ENCODE results near the gene MTR. TPM values are rescaled to one million over a fixed set of nuclear protein-coding genes. Genes with fewer than 3 reads are reported as not detected.

The MTR gene
- total RNA-seq, 2 experiments from 2014 or later = 22.3 to 63.8 TPM

GRCh38 chr1:236864211-236864610, 69.1 kb downstream of the MTR start:
- Histone ChIP-seq H4K20me1 (ENCODE audit: insufficient read depth, low read length) (no peaks in the 10 kb centered on the region), H3K79me2 (ENCODE audit: insufficient read depth, low read depth, low read length) (no peaks in the 10 kb centered on the region), H3K9me3 (ENCODE audit: low read length) (no peaks in the 10 kb centered on the region), H3K27ac (ENCODE audit: low read depth, low read length, poor library complexity, severe bottlenecking) (no peak overlapping the region), H3K4me2 (ENCODE audit: low read length) (no peak overlapping the region), H3K9me2 (ENCODE audit: insufficient read depth, low read length) (no peaks in the 10 kb centered on the region), H3K36me3 (ENCODE audit: insufficient read depth, low read length) (peaks cover 88% of the 10 kb centered on the region), H3K4me1 (ENCODE audit: insufficient read depth, low read length, poor library complexity, severe bottlenecking) (no peaks in the 10 kb centered on the region), H2AFZ (ENCODE audit: low read length) (no peak overlapping the region), H3K4me3 (ENCODE audit: low read depth, low read length, poor library complexity, severe bottlenecking) (no peak overlapping the region)
- BruUV-seq (replicated peaks) = no TSS peak
- no peak for DNase-seq (ENCODE audit: low spot score)
- ChIA-PET POLR2A (interaction anchor here (0.7 kb wide), 1 partner anchor 892 kb away, joined by 4 read pairs; no protein-coding TSS in a partner anchor), CTCF (ENCODE audit: unreplicated experiment) (no interaction called here)
- TF ChIP-seq, protein P1, sequence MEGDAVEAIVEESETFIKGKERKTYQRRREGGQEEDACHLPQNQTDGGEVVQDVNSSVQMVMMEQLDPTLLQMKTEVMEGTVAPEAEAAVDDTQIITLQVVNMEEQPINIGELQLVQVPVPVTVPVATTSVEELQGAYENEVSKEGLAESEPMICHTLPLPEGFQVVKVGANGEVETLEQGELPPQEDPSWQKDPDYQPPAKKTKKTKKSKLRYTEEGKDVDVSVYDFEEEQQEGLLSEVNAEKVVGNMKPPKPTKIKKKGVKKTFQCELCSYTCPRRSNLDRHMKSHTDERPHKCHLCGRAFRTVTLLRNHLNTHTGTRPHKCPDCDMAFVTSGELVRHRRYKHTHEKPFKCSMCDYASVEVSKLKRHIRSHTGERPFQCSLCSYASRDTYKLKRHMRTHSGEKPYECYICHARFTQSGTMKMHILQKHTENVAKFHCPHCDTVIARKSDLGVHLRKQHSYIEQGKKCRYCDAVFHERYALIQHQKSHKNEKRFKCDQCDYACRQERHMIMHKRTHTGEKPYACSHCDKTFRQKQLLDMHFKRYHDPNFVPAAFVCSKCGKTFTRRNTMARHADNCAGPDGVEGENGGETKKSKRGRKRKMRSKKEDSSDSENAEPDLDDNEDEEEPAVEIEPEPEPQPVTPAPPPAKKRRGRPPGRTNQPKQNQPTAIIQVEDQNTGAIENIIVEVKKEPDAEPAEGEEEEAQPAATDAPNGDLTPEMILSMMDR (conservative IDR thresholded peaks at IDR 0.05; ENCODE audit: low read length) = no peak
- no peak for TF ChIP-seq EZH2phosphoT487 (IDR thresholded peaks at IDR 0.05; ENCODE audit: borderline replicate concordance, low read depth, low read length)
- intact Hi-C loops (cut with micrococcal nuclease; ENCODE audit: unreplicated experiment) = loop anchor here (10.0 kb wide), 1 partner anchor 259 kb away; the partner anchor contains the start of gene HEATR1

DNA sequence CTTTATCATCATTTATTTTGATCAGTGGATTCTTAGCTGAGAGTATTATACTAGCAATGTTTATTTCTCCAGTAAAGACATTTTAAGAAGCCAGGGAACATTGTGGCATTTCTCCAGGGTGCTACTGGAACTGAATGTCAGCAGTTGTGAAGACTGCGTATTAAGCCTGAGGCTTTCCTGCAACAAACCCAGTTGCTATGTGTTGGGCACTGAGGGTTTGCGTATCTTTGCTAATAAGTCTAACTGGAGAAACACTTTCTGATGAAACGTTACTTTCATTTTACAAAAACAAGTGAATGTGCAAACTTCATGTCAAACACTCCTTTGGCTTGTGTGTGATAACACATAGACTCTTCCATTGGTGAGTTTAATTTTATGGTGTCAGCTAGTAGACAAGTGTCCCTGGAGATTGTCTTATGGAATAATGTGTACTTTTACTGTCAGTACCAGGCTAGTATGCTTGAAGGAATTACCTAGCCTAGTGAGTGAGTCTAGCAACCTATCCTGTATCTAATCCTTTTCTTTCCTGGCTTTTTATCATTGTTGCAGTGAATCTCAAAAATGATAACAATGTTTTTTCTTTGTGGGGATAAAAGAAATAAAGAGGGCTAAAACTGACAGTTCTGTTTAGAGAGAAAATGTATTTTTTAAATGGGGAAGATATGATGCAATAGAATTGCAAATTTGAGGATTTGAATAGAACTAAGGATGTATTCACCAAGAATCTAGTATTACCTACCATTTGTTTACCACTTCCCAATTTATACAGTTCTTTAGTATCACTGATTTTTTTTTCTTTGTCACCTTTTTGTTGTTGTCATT, 70.1 kb downstream of the MTR start:
- intact Hi-C loops (cut with micrococcal nuclease; ENCODE audit: unreplicated experiment) = loop anchor here (10.0 kb wide), 1 partner anchor 260 kb away; the partner anchor contains the start of gene HEATR1
- H3K27ac ChIP-seq (ENCODE audit: low read depth, low read length, poor library complexity, severe bottlenecking) = no peak overlapping the region
- ChIA-PET CTCF (ENCODE audit: unreplicated experiment) (no interaction called here), POLR2A (no interaction called here)
- no peak for DNase-seq (ENCODE audit: low spot score)
- TF ChIP-seq, protein P1 (conservative IDR thresholded peaks at IDR 0.05; ENCODE audit: low read length) = no peak
- TF ChIP-seq EZH2phosphoT487 (IDR thresholded peaks at IDR 0.05; ENCODE audit: borderline replicate concordance, low read depth, low read length) = no peak
- no peak overlapping the region for H3K4me3 ChIP-seq (ENCODE audit: low read depth, low read length, poor library complexity, severe bottlenecking)
- H2AFZ ChIP-seq (ENCODE audit: low read length) = no peak overlapping the region
- no peak overlapping the region for H3K4me2 ChIP-seq (ENCODE audit: low read length)
- BruUV-seq (replicated peaks) = no TSS peak
- H4K20me1 ChIP-seq (ENCODE audit: insufficient read depth, low read length) = no peaks in the 10 kb centered on the region
- no peaks in the 10 kb centered on the region for H3K79me2 ChIP-seq (ENCODE audit: insufficient read depth, low read depth, low read length)
- no peaks in the 10 kb centered on the region for H3K4me1 ChIP-seq (ENCODE audit: insufficient read depth, low read length, poor library complexity, severe bottlenecking)
- H3K9me2 ChIP-seq (ENCODE audit: insufficient read depth, low read length) = no peaks in the 10 kb centered on the region
- H3K36me3 ChIP-seq (ENCODE audit: insufficient read depth, low read length) = peaks cover 86% of the 10 kb centered on the region
- no peaks in the 10 kb centered on the region for H3K9me3 ChIP-seq (ENCODE audit: low read length)

GRCh38 chr1:236865818-236866155, 70.7 kb downstream of the MTR start:
- no peak overlapping the region for H3K27ac ChIP-seq (ENCODE audit: low read depth, low read length, poor library complexity, severe bottlenecking)
- CTCF ChIA-PET (ENCODE audit: unreplicated experiment) = no interaction called here
- POLR2A ChIA-PET = no interaction called here
- no peaks in the 10 kb centered on the region for H3K9me2 ChIP-seq (ENCODE audit: insufficient read depth, low read length)
- TF ChIP-seq EZH2phosphoT487 (IDR thresholded peaks at IDR 0.05; ENCODE audit: borderline replicate concordance, low read depth, low read length) = no peak
- TF ChIP-seq, protein P1 (conservative IDR thresholded peaks at IDR 0.05; ENCODE audit: low read length) = no peak
- H3K9me3 ChIP-seq (ENCODE audit: low read length) = no peaks in the 10 kb centered on the region
- H3K4me3 ChIP-seq (ENCODE audit: low read depth, low read length, poor library complexity, severe bottlenecking) = no peak overlapping the region
- H3K4me1 ChIP-seq (ENCODE audit: insufficient read depth, low read length, poor library complexity, severe bottlenecking) = no peaks in the 10 kb centered on the region
- no TSS peak for BruUV-seq (replicated peaks)
- DNase-seq (ENCODE audit: low spot score) = no peak
- intact Hi-C loops (cut with micrococcal nuclease; ENCODE audit: unreplicated experiment) = loop anchor here (10.0 kb wide), 1 partner anchor 261 kb away; the partner anchor contains the start of gene HEATR1
- no peak overlapping the region for H2AFZ ChIP-seq (ENCODE audit: low read length)
- no peak overlapping the region for H3K4me2 ChIP-seq (ENCODE audit: low read length)
- H3K79me2 ChIP-seq (ENCODE audit: insufficient read depth, low read depth, low read length) = no peaks in the 10 kb centered on the region
- no peaks in the 10 kb centered on the region for H4K20me1 ChIP-seq (ENCODE audit: insufficient read depth, low read length)
- peaks cover 86% of the 10 kb centered on the region for H3K36me3 ChIP-seq (ENCODE audit: insufficient read depth, low read length)

Measured in OCI-LY7 (cell line).